Ovary (tissue), 9 donors: Measurements from ENCODE around the gene NAT16. TPM values are rescaled to one million over a fixed set of nuclear protein-coding genes. Genes with fewer than 3 reads are reported as not detected.

ENCODE experiments used
- DNase-seq, 5 donors: peaks; one replicate each; pipeline ENCODE4 v3.0.0-alpha.2; 2019 to 2020
- H3K27ac ChIP-seq, 2 donors: fragments of 200-600 bp; one replicate each; pipeline versions ENCODE4 v1.5.1 to v1.8.0; 2019 to 2022
- H3K27me3 ChIP-seq: fragments of 200-600 bp; one replicate; pipeline ENCODE4 v1.8.0; 2022
- H3K36me3 ChIP-seq: fragments of 200-600 bp; sonication (generic); one replicate; pipeline ENCODE4 v1.5.1; 2019
- H3K4me1 ChIP-seq: one replicate; pipeline ENCODE4 v1.8.1; 2013; ENCODE audit warnings: mild to moderate bottlenecking, moderate library complexity; ENCODE audit not compliant: insufficient read depth
- H3K4me3 ChIP-seq: fragments of 200-600 bp; sonication (generic); one replicate; pipeline ENCODE4 v1.5.1; 2017
- H3K9me3 ChIP-seq, 2 donors: fragments of 200-600 bp in 1 of 2; sonication (generic) in 1 of 2; one replicate each; pipeline versions ENCODE4 v1.5.1 to v1.8.1; 2013 to 2019; ENCODE audit warnings: mild to moderate bottlenecking in 1 of 2, moderate library complexity in 1 of 2
- EP300 ChIP-seq: sonication (generic); formaldehyde crosslinking; IDR thresholded peaks from one replicate; pipeline ENCODE4 v1.6.1; 2017; ENCODE audit warnings: antibody characterized with exemption
- POLR2A ChIP-seq: fragments of 450-650 bp; IDR thresholded peaks from one replicate; pipeline ENCODE4 v1.6.1; 2017; ENCODE audit warnings: antibody characterized with exemption, mild to moderate bottlenecking, moderate library complexity
- WGBS, 3 donors: extraction: QIAGEN DNeasy Blood & Tissue Kit in 1 of 3; methylation state at CpG; one replicate each; pipeline versions ENCODE4 v1.1.5 to v1.1.7; 2013 to 2017; 5-methylcytosine and 5-hydroxymethylcytosine counted together
- intact Hi-C, 4 donors: fragments of 100-400 bp; cut with DNase I; formaldehyde crosslinking; loops; one replicate each; pipeline versions ENCODE4 v1.11.0 to v1.15.1; 2022 to 2023
- polyA plus RNA-seq, 2 donors: library from polyadenylated mRNA; stranded (reverse); fragments of 200-250 nt in 1 of 2; fragments of 350-450 nt in 1 of 2; fragmentation: Illumina TruSeq in 1 of 2; extraction: RNeasy Lipid Tissue Mini Kit (QIAGEN cat#74804) in 1 of 2; gene quantifications; one replicate each; pipeline ENCODE4 v1.2.3, GENCODE V29; 2013 to 2014
- total RNA-seq, 7 donors: library from RNA; depleted of rRNA in 2 of 7; stranded (reverse); fragments of >200 nt in 2 of 7; fragmentation: NEBNext Ultra II Directional in 3 of 7; extraction: Animal tissue kit (Norgen Biotek cat#: 25700) in 3 of 7; gene quantifications; one replicate each; pipeline versions ENCODE4 v1.1.0 to v1.2.4, GENCODE V29; 2016 to 2023
- TF ChIP-seq, protein P1 (sequence below), 3 donors: fragments of 450-650 bp in 2 of 3; fragments of 200-600 bp in 1 of 3; IDR thresholded peaks; one replicate each; pipeline versions ENCODE4 v1.5.1 to v1.8.0; 2016 to 2022; ENCODE audit warnings: antibody characterized with exemption in 3 of 3, mild to moderate bottlenecking in 1 of 3
- donor health status: DM: no; HTN: no; CAD: no; lungs with moderate emphysema.
- donor health status: DM: no; HTN: no; CAD: no.
- donor health status: Bipolar disorder and iron deficiency.
- donor health status: DM: yes; HTN: yes; CAD: no.
- donor health status: DM: no; HTN: no; CAD: no.
- donor health status: DM: yes; HTN: yes; CAD: no.

NAT16 gene
- total and polyA plus RNA-seq, 9 donors = not detected

DNA sequence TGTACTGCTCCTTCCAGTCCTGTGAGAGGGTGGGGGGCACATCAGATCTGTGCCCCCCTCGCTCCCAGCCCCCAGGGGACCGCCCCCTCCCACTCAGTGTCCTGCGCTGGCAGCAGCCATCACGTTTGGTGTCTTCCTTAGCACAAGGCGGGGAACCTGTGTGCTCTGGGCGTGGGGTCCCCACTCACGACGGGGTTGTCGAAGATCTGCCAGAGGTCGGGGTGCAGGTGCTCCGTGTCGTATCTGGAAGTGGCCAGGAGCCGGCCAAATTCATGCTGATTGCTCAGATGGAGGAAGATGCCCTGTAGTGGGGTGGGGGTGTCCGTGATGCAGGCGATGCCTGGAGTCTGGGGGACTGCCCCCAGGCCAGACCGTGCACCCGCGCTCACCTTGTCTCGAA is 30.1 kb upstream of the NAT16 start:
- Histone ChIP-seq H3K27ac (no peak overlapping the region), H3K4me1 (no peaks in the 10 kb centered on the region), H3K36me3 (no peaks in the 10 kb centered on the region), H3K9me3 (no peaks in the 10 kb centered on the region), H3K4me3 (no peak overlapping the region), H3K27me3 (no peaks in the 10 kb centered on the region)
- 89 to 91% (median 89%) methylated on average over 17 to 19 of the region's 19 CpGs for WGBS, 3 donors
- DNase-seq = no peak
- TF ChIP-seq, protein P1, sequence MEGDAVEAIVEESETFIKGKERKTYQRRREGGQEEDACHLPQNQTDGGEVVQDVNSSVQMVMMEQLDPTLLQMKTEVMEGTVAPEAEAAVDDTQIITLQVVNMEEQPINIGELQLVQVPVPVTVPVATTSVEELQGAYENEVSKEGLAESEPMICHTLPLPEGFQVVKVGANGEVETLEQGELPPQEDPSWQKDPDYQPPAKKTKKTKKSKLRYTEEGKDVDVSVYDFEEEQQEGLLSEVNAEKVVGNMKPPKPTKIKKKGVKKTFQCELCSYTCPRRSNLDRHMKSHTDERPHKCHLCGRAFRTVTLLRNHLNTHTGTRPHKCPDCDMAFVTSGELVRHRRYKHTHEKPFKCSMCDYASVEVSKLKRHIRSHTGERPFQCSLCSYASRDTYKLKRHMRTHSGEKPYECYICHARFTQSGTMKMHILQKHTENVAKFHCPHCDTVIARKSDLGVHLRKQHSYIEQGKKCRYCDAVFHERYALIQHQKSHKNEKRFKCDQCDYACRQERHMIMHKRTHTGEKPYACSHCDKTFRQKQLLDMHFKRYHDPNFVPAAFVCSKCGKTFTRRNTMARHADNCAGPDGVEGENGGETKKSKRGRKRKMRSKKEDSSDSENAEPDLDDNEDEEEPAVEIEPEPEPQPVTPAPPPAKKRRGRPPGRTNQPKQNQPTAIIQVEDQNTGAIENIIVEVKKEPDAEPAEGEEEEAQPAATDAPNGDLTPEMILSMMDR (IDR thresholded peaks at IDR 0.05) = no peak
- intact Hi-C loops = no loop called here

DNA sequence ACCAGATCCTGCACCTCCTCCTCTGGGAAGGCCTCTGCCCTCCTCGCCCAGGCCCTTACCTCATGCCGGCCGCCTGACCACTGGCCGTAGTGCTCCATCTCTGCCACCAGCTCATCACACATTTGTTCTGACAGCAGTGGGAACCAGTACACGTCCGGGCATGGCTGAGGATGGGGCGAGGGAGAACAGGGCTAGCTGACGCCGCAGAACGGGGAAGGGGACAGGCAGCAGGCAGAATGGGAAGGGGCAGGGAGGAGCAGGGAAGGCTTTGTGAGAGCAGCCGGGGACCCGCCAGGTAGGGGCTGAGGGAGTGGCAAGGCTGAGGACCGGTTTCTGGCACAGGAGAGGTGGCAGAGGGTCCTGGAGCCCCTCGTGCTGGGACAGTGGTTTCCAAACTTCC is 28.7 kb upstream of the NAT16 start:
- 90% methylated on average over 14 of the region's 14 CpGs for WGBS, 3 donors
- H3K4me3 ChIP-seq = no peak overlapping the region
- H3K9me3 ChIP-seq = no peaks in the 10 kb centered on the region
- H3K4me1 ChIP-seq = no peaks in the 10 kb centered on the region
- TF ChIP-seq EP300 (no peak), POLR2A (no peak)
- TF ChIP-seq, protein P1 (IDR thresholded peaks at IDR 0.05) = no peak
- no peak for DNase-seq
- intact Hi-C loops = no loop called here
- no peaks in the 10 kb centered on the region for H3K36me3 ChIP-seq
- H3K27ac ChIP-seq = no peak overlapping the region
- H3K27me3 ChIP-seq = no peaks in the 10 kb centered on the region

DNA sequence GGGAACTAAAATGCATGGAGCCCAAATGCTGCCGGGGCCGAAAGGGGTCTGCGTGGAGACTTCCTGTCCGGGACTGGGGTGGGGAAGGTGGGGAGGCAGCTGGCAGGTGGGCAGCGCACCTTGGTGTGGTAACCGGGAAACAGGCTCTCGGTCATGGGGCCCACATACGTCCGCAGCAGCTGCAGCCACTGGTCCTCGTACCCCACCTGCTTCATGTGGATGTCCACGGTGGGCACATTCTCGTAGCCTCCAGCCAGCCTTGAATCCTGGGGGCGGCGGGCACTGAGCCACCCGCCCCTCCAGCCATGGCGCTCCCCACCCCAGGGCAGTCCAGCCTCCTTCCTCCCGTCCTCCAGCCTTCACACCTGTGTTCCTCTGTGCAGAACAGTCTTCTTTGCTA is 27.4 kb upstream of the NAT16 start:
- H3K27ac ChIP-seq = no peak overlapping the region
- TF ChIP-seq EP300 = no peak
- TF ChIP-seq POLR2A = no peak
- TF ChIP-seq, protein P1 (IDR thresholded peaks at IDR 0.05) = no peak
- 81 to 90% (median 90%) methylated on average over 17 of the region's 17 CpGs for WGBS, 3 donors
- intact Hi-C loops = no loop called here
- H3K36me3 ChIP-seq = no peaks in the 10 kb centered on the region
- no peaks in the 10 kb centered on the region for H3K4me1 ChIP-seq
- H3K4me3 ChIP-seq = no peak overlapping the region
- no peak for DNase-seq
- no peaks in the 10 kb centered on the region for H3K9me3 ChIP-seq
- no peaks in the 10 kb centered on the region for H3K27me3 ChIP-seq

DNA sequence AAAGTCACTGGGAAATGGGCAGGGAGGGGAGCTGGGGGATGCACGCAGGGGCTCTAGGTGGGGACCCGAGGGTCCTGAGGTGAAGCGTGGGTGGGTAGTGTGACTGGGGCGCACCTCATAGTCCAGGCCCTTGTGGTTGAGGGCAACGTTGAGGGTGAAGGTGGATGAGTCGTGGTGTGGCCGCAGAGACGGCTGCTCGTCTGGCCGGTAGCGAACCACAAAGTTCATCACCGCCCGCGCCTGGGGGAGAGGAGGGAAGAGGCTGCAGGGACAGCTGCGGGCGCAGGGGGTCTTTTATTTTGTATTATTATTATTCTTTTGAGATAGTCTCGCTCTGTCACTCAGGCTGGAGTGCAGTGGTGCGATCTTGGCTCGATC is 26.6 kb upstream of the NAT16 start:
- Histone ChIP-seq H3K36me3 (no peaks in the 10 kb centered on the region), H3K4me1 (no peaks in the 10 kb centered on the region), H3K4me3 (no peak overlapping the region), H3K9me3 (no peaks in the 10 kb centered on the region), H3K27me3 (peaks cover 4% of the 10 kb centered on the region), H3K27ac (no peak overlapping the region)
- WGBS, 3 donors = 83 to 86% (median 84%) methylated on average over 19 of the region's 19 CpGs
- TF ChIP-seq EP300 = no peak
- TF ChIP-seq, protein P1 (IDR thresholded peaks at IDR 0.05) = no peak
- no peak for TF ChIP-seq POLR2A
- DNase-seq = no peak
- intact Hi-C loops = no loop called here
